GM12878 (cell line): ENCODE measurements around the gene CNGB1. TPM values are rescaled to one million over a fixed set of nuclear protein-coding genes. Genes with fewer than 3 reads are reported as not detected.

Experiments used
- ATAC-seq: fragments of 200-7000 bp; cut with Tn5 transposase; 3 replicates; pipeline ENCODE4 v1.9.1; 2020; ENCODE audit warnings: mild to moderate bottlenecking, moderate library complexity
- BruUV-seq: library from RNA; stranded (reverse); fragments of 400-500 nt; replicated peaks from 2 replicates; lab custom pipeline; 2021; lab: Mats Ljungman, UMichigan
- CTCF ChIA-PET: fragments of 300-600 bp; sonication (Branson Sonifier 250); formaldehyde crosslinking; extraction: SDS; loops from one replicate; lab custom pipeline; 2021; ENCODE audit warnings: inconsistent platforms; lab: Yijun Ruan, JAX
- POLR2A ChIA-PET: fragments of 350-600 bp; formaldehyde crosslinking; extraction: SDS; loops from one replicate; lab custom pipeline; 2021; ENCODE audit warnings: inconsistent platforms; lab: Charles Lee
- RAD21 ChIA-PET: fragments of 300-600 bp; sonication (Branson Sonifier 250); formaldehyde crosslinking; loops from one replicate; lab custom pipeline; 2023; ENCODE audit warnings: antibody characterized with exemption; ENCODE audit not compliant: unreplicated experiment; lab: Charles Lee
- SMC1A ChIA-PET: fragments of 300-600 bp; sonication (Branson Sonifier 250); formaldehyde crosslinking; loops from one replicate; lab custom pipeline; 2023; ENCODE audit not compliant: unreplicated experiment, uncharacterized antibody; lab: Charles Lee
- DNase-seq: peaks from one replicate; pipeline ENCODE4 v3.0.0-alpha.2; 2011; ENCODE audit warnings: low read depth, low spot score
- FAIRE-seq: peaks from 3 replicates; lab custom pipeline; 2011; peaks lifted over from hg19 to GRCh38; lab: Jason Lieb, UNC
- H2AFZ ChIP-seq: 2 replicates; pipeline ENCODE4 v1.6.0; 2011; ENCODE audit warnings: low read depth, low read length, control low read depth; ENCODE audit not compliant: control insufficient read depth
- H3K27ac ChIP-seq: 2 replicates; pipeline ENCODE4 v1.5.1; 2011; ENCODE audit warnings: control low read depth; ENCODE audit not compliant: control insufficient read depth, insufficient read depth
- H3K27me3 ChIP-seq, 2 experiments: replicated peaks in 1 of 2; 2 replicates each; pipeline versions ENCODE4 v1.6.0 to v1.6.1; 2011; ENCODE audit warnings: low read length in 1 of 2; ENCODE audit not compliant: control insufficient read depth in 2 of 2, insufficient read depth in 2 of 2
- H3K36me3 ChIP-seq, 2 experiments: 2 replicates each; pipeline ENCODE4 v1.5.1; 2011; ENCODE audit warnings: low read length in 1 of 2; ENCODE audit not compliant: control insufficient read depth in 2 of 2, insufficient read depth in 2 of 2
- H3K4me1 ChIP-seq: 2 replicates; pipeline ENCODE4 v1.6.1; 2011; ENCODE audit warnings: mild to moderate bottlenecking, low read length, moderate library complexity, mixed read lengths; ENCODE audit not compliant: control insufficient read depth, insufficient read depth
- H3K4me2 ChIP-seq: 2 replicates; pipeline ENCODE4 v1.6.0; 2011; ENCODE audit warnings: control low read depth; ENCODE audit not compliant: control insufficient read depth, insufficient read depth
- H3K4me3 ChIP-seq: fragments of 200-600 bp; sonication (generic); 2 replicates; pipeline ENCODE4 v1.5.1; 2016
- H3K79me2 ChIP-seq: 2 replicates; pipeline ENCODE4 v1.6.0; 2011; ENCODE audit warnings: low read length; ENCODE audit not compliant: control insufficient read depth, insufficient read depth
- H3K9ac ChIP-seq: 2 replicates; pipeline ENCODE4 v1.8.0; 2011; ENCODE audit warnings: low read length, control low read depth, mixed read lengths; ENCODE audit not compliant: control insufficient read depth, insufficient read depth
- H3K9me3 ChIP-seq: replicated peaks from 3 replicates; pipeline ENCODE4 v1.5.1; 2011; ENCODE audit warnings: mild to moderate bottlenecking, low read length; ENCODE audit not compliant: control insufficient read depth, insufficient read depth
- H4K20me1 ChIP-seq: 2 replicates; pipeline ENCODE4 v1.6.0; 2011; ENCODE audit not compliant: control insufficient read depth, insufficient read depth
- E2F8 ChIP-seq: fragments of 450-650 bp; IDR thresholded peaks from 2 replicates; pipeline ENCODE4 v1.6.1; 2018; ENCODE audit warnings: mild to moderate bottlenecking, low read depth, moderate library complexity; ENCODE audit not compliant: partially characterized antibody
- MEF2B ChIP-seq: fragments of 450-650 bp; IDR thresholded peaks from 2 replicates; pipeline ENCODE4 v1.6.1; 2018; ENCODE audit warnings: mild to moderate bottlenecking, moderate library complexity; ENCODE audit not compliant: partially characterized antibody, poor library complexity, severe bottlenecking
- MYC ChIP-seq: IDR thresholded peaks from 2 replicates; pipeline ENCODE4 v1.6.1; 2011; ENCODE audit warnings: mild to moderate bottlenecking, low read length, moderate library complexity, inconsistent platforms; ENCODE audit not compliant: insufficient read depth, insufficient replicate concordance, insufficient read length, severe bottlenecking
- POLR2A ChIP-seq: IDR thresholded peaks from 2 replicates; pipeline ENCODE4 v1.6.1; 2011; ENCODE audit warnings: low read depth, mild to moderate bottlenecking, low read length
- TAF1 ChIP-seq: IDR thresholded peaks from 2 replicates; pipeline ENCODE4 v1.6.1; 2011; ENCODE audit warnings: mild to moderate bottlenecking, low read depth, low read length, borderline replicate concordance
- USF2 ChIP-seq: IDR thresholded peaks from 2 replicates; pipeline ENCODE4 v1.6.1; 2011; ENCODE audit warnings: low read depth, low read length, improper control_type of control experiment, borderline replicate concordance
- ZNF217 ChIP-seq: fragments of 450-650 bp; IDR thresholded peaks from 2 replicates; pipeline ENCODE4 v1.6.1; 2017; ENCODE audit warnings: antibody characterized with exemption, mild to moderate bottlenecking
- WGBS: methylation state at CpG from one replicate; pipeline ENCODE4 v1.1.6; 2016; ENCODE audit warnings: low lambda C conversion rate; ENCODE audit not compliant: insufficient replicate concordance, insufficient coverage; ENCODE audit errors: missing lambda C conversion rate; 5-methylcytosine and 5-hydroxymethylcytosine counted together
- in situ Hi-C: fragments of 300-500 bp; cut with MboI; formaldehyde crosslinking; loops from 9 replicates; pipeline ENCODE4 v1.14.3; 2018; ENCODE audit warnings: mixed read lengths
- intact Hi-C: fragments of 100-400 bp; cut with micrococcal nuclease; formaldehyde crosslinking; loops from one replicate; pipeline ENCODE4 v1.14.2; 2022; ENCODE audit not compliant: unreplicated experiment
- polyA plus RNA-seq, 11 experiments: library from polyadenylated mRNA; depleted of rRNA in 4 of 11; unstranded in 6 of 11; stranded (reverse) in 5 of 11; fragments of >200 nt; fragmentation: Nextera tagmentation in 4 of 11; fragmentation: Illumina TruSeq in 1 of 11; extraction: Ambion mirVana in 4 of 11; extraction: Trizol in 1 of 11; gene quantifications; 1 replicate in 1 of 11; 2 replicates in 10 of 11; pipeline versions ENCODE4 v1.2.1 to v1.2.3, GENCODE V29; 2011 to 2016; ENCODE audit warnings: inconsistent platforms in 2 of 11, missing spikeins in 2 of 11, low read depth in 1 of 11
- total RNA-seq, 4 experiments: library from RNA; depleted of rRNA in 3 of 4; stranded (reverse); fragments of >200 nt in 3 of 4; fragmentation: Illumina TruSeq in 1 of 4; extraction: Trizol in 1 of 4; gene quantifications; 2 replicates each; pipeline versions ENCODE4 v1.2.1 to v1.2.3, GENCODE V29; 2013 to 2021
- TF ChIP-seq, protein P1 (sequence below): fragments of 450-650 bp; IDR thresholded peaks from 2 replicates; pipeline ENCODE4 v1.6.1; 2017; ENCODE audit warnings: borderline replicate concordance

CNGB1 gene
- total and polyA plus RNA-seq, 10 of the 15 experiments (the other 5 are each of a cell fraction or from before 2014, with no cell fraction given): 0.03 TPM; not detected in 9

DNA sequence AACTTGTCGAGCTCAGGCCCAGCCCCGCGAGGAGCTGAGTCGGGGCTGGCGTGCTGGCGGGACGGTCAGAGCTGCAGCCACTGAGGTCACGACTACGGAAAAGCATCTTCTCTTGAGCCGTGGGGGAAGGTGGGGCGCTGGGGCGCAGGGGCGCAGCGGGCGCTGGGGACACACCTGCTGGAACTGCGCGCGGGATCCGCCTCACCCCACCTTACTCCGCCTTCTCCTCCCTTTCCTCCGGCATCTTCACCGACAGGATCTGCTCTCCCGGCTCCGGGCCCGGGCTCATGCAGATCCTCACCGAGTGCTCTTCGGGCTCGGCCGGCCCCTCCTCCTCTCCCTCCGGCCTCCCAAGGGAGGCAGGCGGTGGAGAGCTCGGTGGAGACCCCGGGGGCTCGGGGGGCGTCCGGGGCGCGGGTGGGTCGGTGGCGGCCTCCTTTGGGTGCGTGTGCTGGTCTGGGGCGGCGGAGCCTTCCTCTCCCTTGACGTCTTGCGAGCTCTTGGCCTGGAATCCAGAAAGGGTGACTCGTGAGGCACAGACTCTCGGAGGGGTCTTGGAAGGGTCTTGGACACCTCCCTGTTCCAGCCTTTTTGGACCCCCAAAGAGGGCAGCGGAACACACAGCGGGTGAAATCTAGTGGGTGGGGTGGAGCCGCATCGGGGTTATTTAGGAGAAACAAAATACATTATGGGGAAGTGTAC, 86.8 kb downstream of the CNGB1 start:
- ATAC-seq (no peak), FAIRE-seq (no peak)
- WGBS: 32% methylated on average over 30 of the region's 51 CpGs

More for the DNA sequence above, 86.8 kb downstream of the CNGB1 start:
- no TSS peak for BruUV-seq
- H3K79me2 ChIP-seq: no peaks in the 10 kb centered on the region
- no peak overlapping the region for H3K4me3 ChIP-seq
- in situ Hi-C loops (no loop called here), intact Hi-C loops (no loop called here)
- ChIA-PET POLR2A (no interaction called here), RAD21 (no interaction called here), CTCF (no interaction called here), SMC1A (no interaction called here)
- no peaks in the 10 kb centered on the region for H3K9me3 ChIP-seq
- no peaks in the 10 kb centered on the region for H3K36me3 ChIP-seq
- no peak overlapping the region for H3K4me2 ChIP-seq
- no peak for DNase-seq
- no peak overlapping the region for H2AFZ ChIP-seq
- no peak overlapping the region for H3K27ac ChIP-seq
- no peak overlapping the region for H3K9ac ChIP-seq
- peaks cover 0 to 10% of the 10 kb centered on the region in 2 experiments; a peak in 3 of 4 replicates for H3K27me3 ChIP-seq
- no peaks in the 10 kb centered on the region for H3K4me1 ChIP-seq
- H4K20me1 ChIP-seq: no peaks in the 10 kb centered on the region
- TF ChIP-seq MYC (no peak), ZNF217 (no peak), TAF1 (no peak), E2F8 (no peak), USF2 (no peak), POLR2A (no peak), MEF2B (no peak)
- TF ChIP-seq, protein P1, sequence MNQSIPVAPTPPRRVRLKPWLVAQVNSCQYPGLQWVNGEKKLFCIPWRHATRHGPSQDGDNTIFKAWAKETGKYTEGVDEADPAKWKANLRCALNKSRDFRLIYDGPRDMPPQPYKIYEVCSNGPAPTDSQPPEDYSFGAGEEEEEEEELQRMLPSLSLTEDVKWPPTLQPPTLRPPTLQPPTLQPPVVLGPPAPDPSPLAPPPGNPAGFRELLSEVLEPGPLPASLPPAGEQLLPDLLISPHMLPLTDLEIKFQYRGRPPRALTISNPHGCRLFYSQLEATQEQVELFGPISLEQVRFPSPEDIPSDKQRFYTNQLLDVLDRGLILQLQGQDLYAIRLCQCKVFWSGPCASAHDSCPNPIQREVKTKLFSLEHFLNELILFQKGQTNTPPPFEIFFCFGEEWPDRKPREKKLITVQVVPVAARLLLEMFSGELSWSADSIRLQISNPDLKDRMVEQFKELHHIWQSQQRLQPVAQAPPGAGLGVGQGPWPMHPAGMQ: no peak
